ENCODE measurements around the gene EYA2. TPM values are rescaled to one million over a fixed set of nuclear protein-coding genes. Genes with fewer than 3 reads are reported as not detected.
A peak's percentile ranks its signal among the peaks of the same experiment; 100 is the strongest.
"Not testable (repeated sequence)": the region's sequence is repeated elsewhere in the genome, so short reads cannot be mapped to it uniquely, and the experiment has no call there.

EYA2 gene
- total and polyA plus RNA-seq, 2 experiments from 2014 or later: 1.4 to 2.0 TPM

- H4K20me1 ChIP-seq (ENCODE audit: insufficient read depth, poor library complexity, severe bottlenecking): no peaks in the 10 kb centered on the region
- no peaks in the 10 kb centered on the region for H3K79me2 ChIP-seq
- no peak for TF ChIP-seq EZH2phosphoT487 (IDR thresholded peaks at IDR 0.05; ENCODE audit: low read depth, severe bottlenecking, unreplicated experiment)
- TF ChIP-seq CTCF (IDR thresholded peaks at IDR 0.05; ENCODE audit: poor library complexity): peak; percentile 36
- TF ChIP-seq EZH2 (IDR thresholded peaks at IDR 0.05; ENCODE audit: borderline replicate concordance): no peak
Observed at GRCh38 chr20:47205577-47206123, 311.0 kb downstream of the EYA2 start.

GRCh38 chr20:47206552-47206951, 311.9 kb downstream of the EYA2 start:
- H3K9me2 ChIP-seq (replicated peaks; ENCODE audit: insufficient read depth); H4K20me1 ChIP-seq (ENCODE audit: insufficient read depth, poor library complexity, severe bottlenecking); H3K36me3 ChIP-seq (replicated peaks; ENCODE audit: insufficient read depth, low read depth); H3K9me3 ChIP-seq (ENCODE audit: low read depth); H3K27ac ChIP-seq; H3K4me2 ChIP-seq; H3K4me3 ChIP-seq; H2AFZ ChIP-seq; H3K4me1 ChIP-seq (ENCODE audit: insufficient read depth); H3K79me2 ChIP-seq; DNase-seq (ENCODE audit: low spot score); H3K27me3 ChIP-seq: not testable (repeated sequence)
- WGBS (ENCODE audit: low lambda C conversion rate, missing lambda C conversion rate): 88% methylated on average over 10 of the region's 10 CpGs

More at GRCh38 chr20:47205577-47206123, 311.0 kb downstream of the EYA2 start:
- no peaks in the 10 kb centered on the region for H3K4me1 ChIP-seq (ENCODE audit: insufficient read depth)
- H2AFZ ChIP-seq: no peak overlapping the region
- WGBS (ENCODE audit: low lambda C conversion rate, missing lambda C conversion rate): 67% methylated on average over 9 of the region's 9 CpGs
- no peaks in the 10 kb centered on the region for H3K27me3 ChIP-seq
- no peaks in the 10 kb centered on the region for H3K9me3 ChIP-seq (ENCODE audit: low read depth)
- no peak overlapping the region for H3K4me2 ChIP-seq
- DNase-seq (ENCODE audit: low spot score): peak; percentile 49
- H3K9me2 ChIP-seq (replicated peaks; ENCODE audit: insufficient read depth): no peaks in the 10 kb centered on the region
- H3K4me3 ChIP-seq: no peak overlapping the region
- no peak overlapping the region for H3K27ac ChIP-seq
- no peaks in the 10 kb centered on the region for H3K36me3 ChIP-seq (replicated peaks; ENCODE audit: insufficient read depth, low read depth)

- Histone ChIP-seq H3K36me3 (replicated peaks; ENCODE audit: insufficient read depth, low read depth) (no peaks in the 10 kb centered on the region), H3K4me2 (no peak overlapping the region), H3K9me2 (replicated peaks; ENCODE audit: insufficient read depth) (no peaks in the 10 kb centered on the region), H2AFZ (no peak overlapping the region), H3K4me1 (ENCODE audit: insufficient read depth) (no peaks in the 10 kb centered on the region), H4K20me1 (ENCODE audit: insufficient read depth, poor library complexity, severe bottlenecking) (no peaks in the 10 kb centered on the region), H3K79me2 (no peaks in the 10 kb centered on the region), H3K9me3 (ENCODE audit: low read depth) (no peaks in the 10 kb centered on the region), H3K4me3 (no peak overlapping the region), H3K27ac (no peak overlapping the region), H3K27me3 (no peaks in the 10 kb centered on the region)
- no peak for TF ChIP-seq EZH2phosphoT487 (IDR thresholded peaks at IDR 0.05; ENCODE audit: low read depth, severe bottlenecking, unreplicated experiment)
- no peak for TF ChIP-seq EZH2 (IDR thresholded peaks at IDR 0.05; ENCODE audit: borderline replicate concordance)
- no peak for DNase-seq (ENCODE audit: low spot score)
- WGBS (ENCODE audit: low lambda C conversion rate, missing lambda C conversion rate): 89% methylated on average over 9 of the region's 9 CpGs
Observed at GRCh38 chr20:47206962-47207641, 312.5 kb downstream of the EYA2 start.

GRCh38 chr20:47208534-47209174, 314.0 kb downstream of the EYA2 start:
- Histone ChIP-seq H3K9me3 (ENCODE audit: low read depth) (no peaks in the 10 kb centered on the region), H2AFZ (no peak overlapping the region), H3K4me3 (no peak overlapping the region), H3K27me3 (no peaks in the 10 kb centered on the region), H3K9me2 (replicated peaks; ENCODE audit: insufficient read depth) (no peaks in the 10 kb centered on the region), H3K27ac (no peak overlapping the region), H3K4me2 (no peak overlapping the region), H4K20me1 (ENCODE audit: insufficient read depth, poor library complexity, severe bottlenecking) (peaks cover 3% of the 10 kb centered on the region), H3K79me2 (no peaks in the 10 kb centered on the region), H3K4me1 (ENCODE audit: insufficient read depth) (no peaks in the 10 kb centered on the region), H3K36me3 (replicated peaks; ENCODE audit: insufficient read depth, low read depth) (no peaks in the 10 kb centered on the region)
- 96% methylated on average over 18 of the region's 18 CpGs for WGBS (ENCODE audit: low lambda C conversion rate, missing lambda C conversion rate)
- TF ChIP-seq EZH2 (IDR thresholded peaks at IDR 0.05; ENCODE audit: borderline replicate concordance): no peak
- TF ChIP-seq EZH2phosphoT487 (IDR thresholded peaks at IDR 0.05; ENCODE audit: low read depth, severe bottlenecking, unreplicated experiment): no peak
- TF ChIP-seq CTCF (IDR thresholded peaks at IDR 0.05; ENCODE audit: poor library complexity): no peak
- no peak for DNase-seq (ENCODE audit: low spot score)

Measured in hepatocyte (in vitro differentiated cells).